ENCODE measurements around the gene GFOD2.

The GFOD2 gene

DNA sequence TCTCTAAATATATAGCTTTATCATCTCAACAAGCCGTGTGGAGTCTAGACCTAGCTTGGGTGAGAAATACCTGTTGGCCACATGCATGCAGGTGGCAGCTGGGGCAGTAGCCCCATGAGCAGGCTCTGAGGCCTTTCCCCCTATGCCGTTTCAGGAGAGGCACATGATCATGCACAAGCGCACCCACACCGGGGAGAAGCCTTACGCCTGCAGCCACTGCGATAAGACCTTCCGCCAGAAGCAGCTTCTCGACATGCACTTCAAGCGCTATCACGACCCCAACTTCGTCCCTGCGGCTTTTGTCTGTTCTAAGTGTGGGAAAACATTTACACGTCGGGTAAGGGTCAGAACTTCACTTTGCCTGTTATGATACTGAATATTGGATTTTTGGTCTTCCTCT lies 90.9 kb downstream of the GFOD2 start:
- no peak for DNase-seq

Measured in stimulated activated naive CD4-positive, alpha-beta T cell treated with Interleukin-2 at 50 U/mL for 16 hours (primary cell).